ES-I3 (cell line): ENCODE data around the gene CELF1.
"Not testable (repeated sequence)": the region's sequence is repeated elsewhere in the genome, so short reads cannot be mapped to it uniquely, and the experiment has no call there.

Experiments
- H3K36me3 ChIP-seq: 2 replicates; pipeline ENCODE4 v1.6.1; 2013; ENCODE audit warnings: mild to moderate bottlenecking, low read length, control low read depth, moderate library complexity; ENCODE audit not compliant: insufficient read depth
- H3K4me1 ChIP-seq: 2 replicates; pipeline ENCODE4 v1.6.1; 2013; ENCODE audit warnings: mild to moderate bottlenecking, control low read depth, low read length; ENCODE audit not compliant: insufficient read depth
- H3K9ac ChIP-seq: 2 replicates; pipeline ENCODE4 v1.6.1; 2013; ENCODE audit warnings: low read depth, mild to moderate bottlenecking, low read length, moderate library complexity
- H3K9me3 ChIP-seq: 2 replicates; pipeline ENCODE4 v1.6.1; 2013; ENCODE audit warnings: mild to moderate bottlenecking, low read length, moderate library complexity; ENCODE audit not compliant: control insufficient read depth, insufficient read depth

Gene CELF1

DNA sequence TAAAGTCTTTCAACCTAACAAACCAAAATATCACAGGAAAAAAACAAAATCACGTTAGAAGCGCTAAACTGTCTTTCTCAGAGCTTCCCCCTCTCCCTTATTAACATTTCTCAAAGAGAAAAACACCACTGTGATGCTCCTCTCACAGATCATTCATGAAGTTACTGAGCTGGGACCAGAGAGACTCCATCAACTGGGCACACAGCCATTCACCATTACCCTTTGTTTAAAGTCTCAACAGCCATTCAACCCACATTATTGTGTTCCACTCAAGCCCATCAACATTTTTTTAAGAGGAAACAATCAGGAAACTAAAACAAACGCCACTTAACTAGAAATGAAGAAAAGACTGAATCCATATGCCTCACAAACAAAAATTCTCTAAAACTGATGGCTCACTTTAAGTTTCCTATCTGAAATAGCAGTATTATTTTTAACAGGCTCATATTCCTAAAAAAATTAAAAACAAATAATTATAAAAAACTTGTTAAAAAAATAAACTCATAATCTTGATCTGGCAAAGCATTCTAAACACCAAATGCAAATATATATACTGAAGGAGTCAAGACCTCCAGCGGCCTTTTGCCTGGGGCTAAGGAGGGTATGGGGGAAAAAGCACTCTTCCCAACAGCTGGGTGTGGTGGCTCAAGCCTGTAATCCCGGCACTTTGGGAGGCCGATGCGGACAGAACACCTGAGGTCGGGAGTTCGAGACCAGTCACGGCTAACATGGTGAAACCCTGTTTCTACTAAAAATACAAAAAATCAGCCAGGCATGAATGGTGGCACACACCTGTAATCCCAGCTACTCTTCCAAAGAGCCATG, 14.0 kb downstream of the CELF1 start:
- Histone ChIP-seq H3K36me3 (no peaks in the 10 kb centered on the region), H3K9me3 (no peaks in the 10 kb centered on the region), H3K9ac (no peak overlapping the region), H3K4me1 (peaks cover 10% of the 10 kb centered on the region)

DNA sequence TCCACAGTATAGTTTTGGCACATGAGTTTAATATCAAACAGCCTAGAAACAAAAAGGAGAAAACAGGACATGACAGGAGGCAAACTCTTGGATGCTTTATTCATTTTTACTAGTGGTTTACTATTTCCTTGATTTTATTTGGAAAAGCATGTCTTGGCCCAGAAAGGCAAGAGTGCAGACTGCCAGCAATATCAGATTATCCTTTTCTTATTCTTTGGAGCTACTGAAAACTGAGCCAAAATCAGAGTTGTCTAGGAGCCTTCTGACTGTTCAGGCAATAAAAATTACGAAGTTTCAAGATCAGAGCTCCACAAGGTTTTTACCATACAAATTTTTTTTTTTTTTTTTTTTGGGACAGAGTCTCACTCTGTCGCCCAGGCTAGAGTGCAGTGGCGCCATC, 16.0 kb downstream of the CELF1 start:
- H3K4me1 ChIP-seq = peaks cover 10% of the 10 kb centered on the region
- no peaks in the 10 kb centered on the region for H3K9me3 ChIP-seq
- no peak overlapping the region for H3K9ac ChIP-seq
- H3K36me3 ChIP-seq = no peaks in the 10 kb centered on the region

- peaks cover 5% of the 10 kb centered on the region; the same call in 1 of the 2 replicates for H3K4me1 ChIP-seq
These were observed 18.2 kb downstream of the CELF1 start for GRCh38 chr11:47534704-47535251.

GRCh38 chr11:47533690-47534151, 19.2 kb downstream of the CELF1 start:
- Histone ChIP-seq H3K9me3 (no peaks in the 10 kb centered on the region), H3K9ac (no peak overlapping the region), H3K4me1 (no peaks in the 10 kb centered on the region), H3K36me3 (no peaks in the 10 kb centered on the region)

More at GRCh38 chr11:47534704-47535251, 18.2 kb downstream of the CELF1 start:
- H3K9me3 ChIP-seq = no peaks in the 10 kb centered on the region
- no peaks in the 10 kb centered on the region for H3K36me3 ChIP-seq
- no peak overlapping the region for H3K9ac ChIP-seq

DNA sequence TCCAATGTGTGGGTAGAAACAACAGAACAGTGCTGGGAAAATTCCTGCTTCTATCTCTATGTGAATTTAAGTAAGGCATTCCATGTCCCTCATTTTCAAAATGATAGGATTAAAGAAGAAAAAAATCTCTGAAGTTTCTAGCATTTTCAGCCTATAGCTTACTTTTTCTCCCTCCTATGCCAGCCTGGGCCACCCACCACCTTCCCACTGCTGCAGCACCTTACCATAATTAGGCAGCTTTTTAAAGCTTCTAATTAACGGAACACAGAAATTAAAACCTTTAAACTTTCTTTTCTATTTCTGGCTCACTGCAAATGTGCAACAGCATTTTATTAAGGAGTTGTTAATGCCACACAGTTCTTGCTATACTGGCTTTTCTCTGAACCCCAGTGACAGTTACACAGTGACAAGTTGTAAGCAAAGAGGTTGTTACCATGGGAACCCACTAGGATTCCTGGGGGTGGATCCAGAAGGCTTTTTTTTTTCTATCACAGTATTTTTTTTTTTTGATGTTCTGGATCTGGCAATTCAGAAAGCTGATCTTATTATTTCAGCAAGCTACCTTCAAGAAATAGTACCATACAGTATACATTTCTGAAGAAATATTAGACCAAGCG, 20.2 kb downstream of the CELF1 start:
- Histone ChIP-seq H3K9ac (no peak overlapping the region), H3K4me1 (no peaks in the 10 kb centered on the region), H3K36me3 (no peaks in the 10 kb centered on the region), H3K9me3 (no peaks in the 10 kb centered on the region)

GRCh38 chr11:47531666-47532065, 21.3 kb downstream of the CELF1 start:
- Histone ChIP-seq H3K36me3 (no peaks in the 10 kb centered on the region), H3K4me1 (no peaks in the 10 kb centered on the region; the same call in 1 of the 2 replicates), H3K9ac (no peak overlapping the region), H3K9me3 (no peaks in the 10 kb centered on the region)

DNA sequence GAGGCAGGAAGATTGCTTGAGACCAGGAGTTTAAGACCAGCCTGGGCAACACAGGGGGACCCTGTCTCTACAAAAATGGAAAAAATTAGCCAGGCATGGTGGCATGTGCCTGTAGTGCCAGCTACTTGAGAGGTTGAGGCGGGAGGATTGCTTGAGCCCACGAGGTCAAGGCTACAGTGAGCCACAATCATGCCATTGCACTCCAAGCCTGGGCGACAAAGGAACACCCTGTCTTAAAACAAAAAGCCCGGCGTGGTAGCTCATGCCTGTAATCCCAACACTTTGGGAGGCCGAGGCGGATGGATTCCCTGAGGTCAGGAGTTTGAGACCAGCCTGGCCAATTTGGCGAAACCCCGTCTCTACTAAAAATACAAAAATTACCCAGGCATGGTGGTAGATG, 22.2 kb downstream of the CELF1 start:
- not testable (repeated sequence) for H3K9me3 ChIP-seq, H3K4me1 ChIP-seq, H3K36me3 ChIP-seq, H3K9ac ChIP-seq

- peaks cover 7% of the 10 kb centered on the region for H3K4me1 ChIP-seq
These were observed 23.0 kb downstream of the CELF1 start for GRCh38 chr11:47529951-47530350.

GRCh38 chr11:47527186-47527585, 25.7 kb downstream of the CELF1 start:
- no peaks in the 10 kb centered on the region for H3K36me3 ChIP-seq
- no peak overlapping the region for H3K9ac ChIP-seq
- H3K9me3 ChIP-seq = no peaks in the 10 kb centered on the region
- H3K4me1 ChIP-seq = peaks cover 25% of the 10 kb centered on the region

More at GRCh38 chr11:47529951-47530350, 23.0 kb downstream of the CELF1 start:
- Histone ChIP-seq H3K36me3 (no peaks in the 10 kb centered on the region), H3K9me3 (no peaks in the 10 kb centered on the region), H3K9ac (no peak overlapping the region)

DNA sequence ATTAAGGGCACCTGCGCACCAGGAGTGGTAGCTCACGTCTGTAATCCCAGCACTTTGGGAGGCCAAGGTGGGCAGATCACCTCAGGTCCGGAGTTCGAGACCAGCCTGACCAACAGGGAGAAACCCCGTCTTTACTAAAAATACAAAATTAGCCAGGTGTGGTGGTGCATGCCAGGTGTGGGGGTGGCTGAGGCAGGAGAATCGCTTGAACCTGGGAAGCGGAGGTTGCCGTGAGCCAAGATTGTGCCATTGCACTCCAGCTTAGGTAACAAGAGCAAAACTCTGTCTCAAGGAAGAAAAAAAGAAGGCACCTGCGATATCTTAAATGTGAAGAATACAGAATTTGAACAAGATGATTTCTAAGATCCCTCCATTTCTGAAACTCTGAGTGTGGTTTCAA, 26.9 kb downstream of the CELF1 start:
- H3K9ac ChIP-seq = not testable (repeated sequence)
- peaks cover 25% of the 10 kb centered on the region for H3K4me1 ChIP-seq

DNA sequence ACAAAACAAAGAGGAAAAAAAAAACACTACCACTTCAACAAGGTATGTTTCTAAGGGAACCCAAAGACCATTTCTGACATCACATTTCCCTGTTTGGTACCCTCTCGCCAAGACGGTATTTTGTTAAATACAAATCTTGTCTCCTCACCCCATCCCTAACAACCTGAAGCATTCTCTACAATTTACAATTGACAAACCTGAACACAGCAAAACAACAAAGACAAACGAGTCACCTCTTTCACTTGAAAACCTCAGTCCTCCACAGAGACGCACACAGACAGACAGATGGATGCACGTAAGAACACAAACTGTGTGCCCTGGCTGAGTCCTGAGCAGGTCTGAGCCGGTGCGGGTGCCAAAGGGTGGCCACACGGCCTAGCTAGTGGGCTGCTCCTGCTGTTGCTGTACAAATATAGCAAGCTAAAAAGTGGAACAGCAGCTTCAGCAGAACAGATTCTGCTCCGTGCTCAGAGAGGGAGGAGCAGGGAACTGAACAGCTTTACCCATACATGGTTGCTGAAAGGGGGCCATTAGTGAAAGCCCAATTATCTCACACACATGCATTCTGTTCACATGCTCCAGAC, 28.5 kb downstream of the CELF1 start:
- Histone ChIP-seq H3K9me3 (no peaks in the 10 kb centered on the region), H3K9ac (no peak overlapping the region; the same call in 1 of the 2 replicates), H3K36me3 (no peaks in the 10 kb centered on the region), H3K4me1 (peaks cover 25% of the 10 kb centered on the region)

More for the DNA sequence above, 26.9 kb downstream of the CELF1 start:
- not testable (repeated sequence) for H3K36me3 ChIP-seq, H3K9me3 ChIP-seq

DNA sequence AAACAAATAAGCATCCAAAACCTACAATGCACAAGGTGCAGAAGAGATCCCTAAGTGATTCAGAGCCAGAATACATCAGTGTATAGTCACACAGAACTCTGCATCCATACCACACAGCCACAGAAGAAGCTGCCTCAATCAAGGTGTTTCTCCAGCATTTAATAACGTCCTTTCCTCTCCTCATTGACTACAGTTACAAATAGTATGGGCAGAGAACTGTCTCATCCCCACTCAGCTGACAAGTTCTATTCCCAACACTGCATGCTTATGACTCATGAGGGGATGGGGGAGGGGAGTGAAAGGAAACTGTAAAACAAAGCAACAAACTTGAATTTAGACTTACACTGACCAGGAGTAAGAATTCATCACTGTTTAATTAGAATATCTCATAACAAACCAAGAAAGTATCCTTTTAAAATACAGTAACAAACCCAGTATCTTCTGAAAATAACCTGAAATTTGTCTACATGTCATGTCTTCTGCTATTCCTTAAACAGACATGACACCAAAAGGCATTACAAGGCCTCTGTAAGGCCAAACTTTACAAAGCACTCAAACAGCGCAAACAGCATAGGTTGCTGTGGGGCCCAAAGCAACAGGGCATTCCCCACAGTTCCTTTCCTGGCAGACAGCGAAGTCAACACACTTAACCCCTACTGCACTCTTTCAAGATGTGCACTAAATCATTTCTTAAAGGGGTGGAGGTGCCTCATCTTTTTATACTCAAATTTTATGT, 29.3 kb downstream of the CELF1 start:
- Histone ChIP-seq H3K9ac (no peak overlapping the region; the same call in 1 of the 2 replicates), H3K4me1 (peaks cover 25% of the 10 kb centered on the region), H3K9me3 (no peaks in the 10 kb centered on the region), H3K36me3 (no peaks in the 10 kb centered on the region)

GRCh38 chr11:47518212-47518964, 34.5 kb downstream of the CELF1 start:
- Histone ChIP-seq H3K9me3 (no peaks in the 10 kb centered on the region), H3K4me1 (peaks cover 17% of the 10 kb centered on the region; the same call in 1 of the 2 replicates), H3K9ac (no peak overlapping the region), H3K36me3 (no peaks in the 10 kb centered on the region)
